HepG2 (cell line): Measurements from ENCODE around the gene DPM2. TPM values are rescaled to one million over a fixed set of nuclear protein-coding genes. Genes with fewer than 3 reads are reported as not detected.

ENCODE experiments used
- ARID2 ChIP-seq: sonication (generic); formaldehyde crosslinking; IDR thresholded peaks from 2 replicates; pipeline ENCODE4 v1.8.1; 2022; ENCODE audit warnings: mild to moderate bottlenecking, missing genetic modification reagents, borderline replicate concordance
- CBFB ChIP-seq: sonication (generic); formaldehyde crosslinking; IDR thresholded peaks from 2 replicates; pipeline ENCODE4 v1.4.0; 2020; ENCODE audit warnings: missing genetic modification reagents
- MAZ ChIP-seq, 2 experiments: sonication (generic) in 1 of 2; formaldehyde crosslinking in 1 of 2; IDR thresholded peaks; 2 replicates each; pipeline versions ENCODE4 v1.5.0 to v1.6.1; 2012 to 2020; ENCODE audit warnings: low read depth in 2 of 2, mild to moderate bottlenecking in 2 of 2, borderline replicate concordance in 1 of 2, improper control_type of control experiment in 1 of 2, low read length in 1 of 2, missing genetic modification reagents in 1 of 2, moderate library complexity in 1 of 2
- MYC ChIP-seq: sonication (generic); formaldehyde crosslinking; IDR thresholded peaks from 2 replicates; pipeline ENCODE4 v1.9.0; 2021; ENCODE audit warnings: missing genetic modification reagents, borderline replicate concordance
- SIN3A ChIP-seq: IDR thresholded peaks from 2 replicates; pipeline ENCODE4 v1.6.1; 2011; ENCODE audit warnings: low read depth, mild to moderate bottlenecking, control low read depth, low read length, borderline replicate concordance
- SUZ12 ChIP-seq: fragments of 150-350 bp; IDR thresholded peaks from 2 replicates; pipeline ENCODE4 v1.6.1; 2014; ENCODE audit warnings: low read depth, low read length
- ZFYVE20 ChIP-seq: sonication (generic); formaldehyde crosslinking; IDR thresholded peaks from 2 replicates; pipeline ENCODE4 v1.8.0; 2023; ENCODE audit warnings: low read depth, mild to moderate bottlenecking, moderate library complexity, missing genetic modification reagents, borderline replicate concordance
- ZKSCAN5 ChIP-seq: sonication (generic); formaldehyde crosslinking; IDR thresholded peaks from 2 replicates; pipeline ENCODE4 v1.5.1; 2020; ENCODE audit warnings: mild to moderate bottlenecking, missing genetic modification reagents
- polyA plus RNA-seq, 8 experiments: library from polyadenylated mRNA; depleted of rRNA in 3 of 8; stranded (reverse) in 7 of 8; unstranded in 1 of 8; fragments of >200 nt; fragmentation: Illumina TruSeq in 4 of 8; extraction: Trizol in 4 of 8; gene quantifications; 2 replicates each; pipeline versions ENCODE4 v1.2.1 to v1.2.3, GENCODE V29; 2011 to 2016; ENCODE audit warnings: low read depth in 4 of 8, missing spikeins in 1 of 8, mixed read lengths in 1 of 8; ENCODE audit not compliant: insufficient read depth in 1 of 8
- total RNA-seq, 5 experiments: library from RNA; depleted of rRNA; stranded (reverse); fragments of >200 nt; fragmentation: Illumina TruSeq; extraction: Trizol; gene quantifications; 2 replicates each; pipeline ENCODE4 v1.2.3, GENCODE V29; 2016; ENCODE audit warnings: low read depth in 1 of 5
- TF ChIP-seq, protein P1 (sequence below): sonication (generic); formaldehyde crosslinking; IDR thresholded peaks from 2 replicates; pipeline ENCODE4 v1.5.0; 2020; ENCODE audit warnings: mild to moderate bottlenecking, missing genetic modification reagents
- TF ChIP-seq, protein P2 (sequence below): sonication (generic); formaldehyde crosslinking; IDR thresholded peaks from 2 replicates; pipeline ENCODE4 v1.4.0; 2020; ENCODE audit warnings: missing genetic modification reagents
- TF ChIP-seq, protein P3 (sequence below): IDR thresholded peaks from 2 replicates; pipeline ENCODE4 v1.6.1; 2016
- TF ChIP-seq, protein P4 (sequence below): sonication (generic); formaldehyde crosslinking; IDR thresholded peaks from 2 replicates; pipeline ENCODE4 v1.4.0; 2020; ENCODE audit warnings: low read depth, mild to moderate bottlenecking, missing genetic modification reagents
- TF ChIP-seq, protein P5 (sequence below): sonication (generic); formaldehyde crosslinking; IDR thresholded peaks from 2 replicates; pipeline ENCODE4 v1.9.0; 2021; ENCODE audit warnings: mild to moderate bottlenecking, missing genetic modification reagents

DPM2 gene
- total and polyA plus RNA-seq, 2 of the 13 experiments (the other 11 are each of a cell fraction or from before 2014, with no cell fraction given), result 24.8 to 35.3 TPM

DNA sequence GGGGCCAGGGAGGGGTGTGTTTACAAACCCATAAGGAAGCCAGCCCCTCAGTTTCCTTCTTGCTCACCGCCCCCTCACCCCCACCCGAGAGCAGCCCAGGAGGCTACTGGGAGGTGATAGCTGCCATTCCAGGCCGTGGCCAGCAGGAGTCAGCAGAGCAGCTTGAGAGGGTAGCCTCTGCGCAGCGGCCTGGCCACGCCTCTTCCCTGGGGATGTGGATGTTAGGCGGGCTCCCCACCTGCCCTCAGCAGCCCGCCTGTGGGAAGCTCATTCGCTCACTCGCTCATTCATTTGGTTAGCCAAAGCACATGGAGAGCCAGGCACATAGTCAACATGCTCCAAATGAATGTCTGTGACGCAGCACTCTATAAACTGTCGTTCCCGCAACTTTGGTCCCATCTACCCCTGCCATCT lies 6.1 kb upstream of the DPM2 start (continued):
- TF ChIP-seq, protein P1, sequence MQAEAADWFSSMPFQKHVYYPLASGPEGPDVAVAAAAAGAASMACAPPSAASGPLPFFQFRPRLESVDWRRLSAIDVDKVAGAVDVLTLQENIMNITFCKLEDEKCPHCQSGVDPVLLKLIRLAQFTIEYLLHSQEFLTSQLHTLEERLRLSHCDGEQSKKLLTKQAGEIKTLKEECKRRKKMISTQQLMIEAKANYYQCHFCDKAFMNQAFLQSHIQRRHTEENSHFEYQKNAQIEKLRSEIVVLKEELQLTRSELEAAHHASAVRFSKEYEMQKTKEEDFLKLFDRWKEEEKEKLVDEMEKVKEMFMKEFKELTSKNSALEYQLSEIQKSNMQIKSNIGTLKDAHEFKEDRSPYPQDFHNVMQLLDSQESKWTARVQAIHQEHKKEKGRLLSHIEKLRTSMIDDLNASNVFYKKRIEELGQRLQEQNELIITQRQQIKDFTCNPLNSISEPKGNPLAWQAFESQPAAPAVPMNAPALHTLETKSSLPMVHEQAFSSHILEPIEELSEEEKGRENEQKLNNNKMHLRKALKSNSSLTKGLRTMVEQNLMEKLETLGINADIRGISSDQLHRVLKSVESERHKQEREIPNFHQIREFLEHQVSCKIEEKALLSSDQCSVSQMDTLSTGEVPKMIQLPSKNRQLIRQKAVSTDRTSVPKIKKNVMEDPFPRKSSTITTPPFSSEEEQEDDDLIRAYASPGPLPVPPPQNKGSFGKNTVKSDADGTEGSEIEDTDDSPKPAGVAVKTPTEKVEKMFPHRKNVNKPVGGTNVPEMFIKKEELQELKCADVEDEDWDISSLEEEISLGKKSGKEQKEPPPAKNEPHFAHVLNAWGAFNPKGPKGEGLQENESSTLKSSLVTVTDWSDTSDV (CRISPR knock-in tag), result no peak
- TF ChIP-seq MYC (CRISPR knock-in tag) (peak; percentile 53; the same call in 1 of the 2 replicates), CBFB (CRISPR knock-in tag) (peak; percentile 49; the same call in 1 of the 2 replicates), MAZ (IDR thresholded peaks at IDR 0.05; ENCODE audit: borderline replicate concordance, low read depth, low read length) (0 out of 2 replicates have a peak, but pooled peaks have one; percentile 23), MAZ (CRISPR knock-in tag; IDR thresholded peaks at IDR 0.05; ENCODE audit: low read depth) (no peak), ZKSCAN5 (peak; percentile 54; the same call in 1 of the 2 replicates), SIN3A (no peak), SUZ12 (no peak), ARID2 (CRISPR knock-in tag) (no peak), ZFYVE20 (CRISPR knock-in tag) (no peak)
- TF ChIP-seq, protein P2, sequence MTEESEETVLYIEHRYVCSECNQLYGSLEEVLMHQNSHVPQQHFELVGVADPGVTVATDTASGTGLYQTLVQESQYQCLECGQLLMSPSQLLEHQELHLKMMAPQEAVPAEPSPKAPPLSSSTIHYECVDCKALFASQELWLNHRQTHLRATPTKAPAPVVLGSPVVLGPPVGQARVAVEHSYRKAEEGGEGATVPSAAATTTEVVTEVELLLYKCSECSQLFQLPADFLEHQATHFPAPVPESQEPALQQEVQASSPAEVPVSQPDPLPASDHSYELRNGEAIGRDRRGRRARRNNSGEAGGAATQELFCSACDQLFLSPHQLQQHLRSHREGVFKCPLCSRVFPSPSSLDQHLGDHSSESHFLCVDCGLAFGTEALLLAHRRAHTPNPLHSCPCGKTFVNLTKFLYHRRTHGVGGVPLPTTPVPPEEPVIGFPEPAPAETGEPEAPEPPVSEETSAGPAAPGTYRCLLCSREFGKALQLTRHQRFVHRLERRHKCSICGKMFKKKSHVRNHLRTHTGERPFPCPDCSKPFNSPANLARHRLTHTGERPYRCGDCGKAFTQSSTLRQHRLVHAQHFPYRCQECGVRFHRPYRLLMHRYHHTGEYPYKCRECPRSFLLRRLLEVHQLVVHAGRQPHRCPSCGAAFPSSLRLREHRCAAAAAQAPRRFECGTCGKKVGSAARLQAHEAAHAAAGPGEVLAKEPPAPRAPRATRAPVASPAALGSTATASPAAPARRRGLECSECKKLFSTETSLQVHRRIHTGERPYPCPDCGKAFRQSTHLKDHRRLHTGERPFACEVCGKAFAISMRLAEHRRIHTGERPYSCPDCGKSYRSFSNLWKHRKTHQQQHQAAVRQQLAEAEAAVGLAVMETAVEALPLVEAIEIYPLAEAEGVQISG (CRISPR knock-in tag), result peak; percentile 39; the same call in 1 of the 2 replicates
- TF ChIP-seq, protein P3, sequence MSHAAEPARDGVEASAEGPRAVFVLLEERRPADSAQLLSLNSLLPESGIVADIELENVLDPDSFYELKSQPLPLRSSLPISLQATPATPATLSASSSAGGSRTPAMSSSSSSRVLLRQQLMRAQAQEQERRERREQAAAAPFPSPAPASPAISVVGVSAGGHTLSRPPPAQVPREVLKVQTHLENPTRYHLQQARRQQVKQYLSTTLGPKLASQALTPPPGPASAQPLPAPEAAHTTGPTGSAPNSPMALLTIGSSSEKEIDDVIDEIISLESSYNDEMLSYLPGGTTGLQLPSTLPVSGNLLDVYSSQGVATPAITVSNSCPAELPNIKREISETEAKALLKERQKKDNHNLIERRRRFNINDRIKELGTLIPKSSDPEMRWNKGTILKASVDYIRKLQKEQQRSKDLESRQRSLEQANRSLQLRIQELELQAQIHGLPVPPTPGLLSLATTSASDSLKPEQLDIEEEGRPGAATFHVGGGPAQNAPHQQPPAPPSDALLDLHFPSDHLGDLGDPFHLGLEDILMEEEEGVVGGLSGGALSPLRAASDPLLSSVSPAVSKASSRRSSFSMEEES (CRISPR knock-in tag), result no peak
- TF ChIP-seq, protein P4, sequence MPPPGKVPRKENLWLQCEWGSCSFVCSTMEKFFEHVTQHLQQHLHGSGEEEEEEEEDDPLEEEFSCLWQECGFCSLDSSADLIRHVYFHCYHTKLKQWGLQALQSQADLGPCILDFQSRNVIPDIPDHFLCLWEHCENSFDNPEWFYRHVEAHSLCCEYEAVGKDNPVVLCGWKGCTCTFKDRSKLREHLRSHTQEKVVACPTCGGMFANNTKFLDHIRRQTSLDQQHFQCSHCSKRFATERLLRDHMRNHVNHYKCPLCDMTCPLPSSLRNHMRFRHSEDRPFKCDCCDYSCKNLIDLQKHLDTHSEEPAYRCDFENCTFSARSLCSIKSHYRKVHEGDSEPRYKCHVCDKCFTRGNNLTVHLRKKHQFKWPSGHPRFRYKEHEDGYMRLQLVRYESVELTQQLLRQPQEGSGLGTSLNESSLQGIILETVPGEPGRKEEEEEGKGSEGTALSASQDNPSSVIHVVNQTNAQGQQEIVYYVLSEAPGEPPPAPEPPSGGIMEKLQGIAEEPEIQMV (CRISPR knock-in tag), result no peak
- TF ChIP-seq, protein P5, sequence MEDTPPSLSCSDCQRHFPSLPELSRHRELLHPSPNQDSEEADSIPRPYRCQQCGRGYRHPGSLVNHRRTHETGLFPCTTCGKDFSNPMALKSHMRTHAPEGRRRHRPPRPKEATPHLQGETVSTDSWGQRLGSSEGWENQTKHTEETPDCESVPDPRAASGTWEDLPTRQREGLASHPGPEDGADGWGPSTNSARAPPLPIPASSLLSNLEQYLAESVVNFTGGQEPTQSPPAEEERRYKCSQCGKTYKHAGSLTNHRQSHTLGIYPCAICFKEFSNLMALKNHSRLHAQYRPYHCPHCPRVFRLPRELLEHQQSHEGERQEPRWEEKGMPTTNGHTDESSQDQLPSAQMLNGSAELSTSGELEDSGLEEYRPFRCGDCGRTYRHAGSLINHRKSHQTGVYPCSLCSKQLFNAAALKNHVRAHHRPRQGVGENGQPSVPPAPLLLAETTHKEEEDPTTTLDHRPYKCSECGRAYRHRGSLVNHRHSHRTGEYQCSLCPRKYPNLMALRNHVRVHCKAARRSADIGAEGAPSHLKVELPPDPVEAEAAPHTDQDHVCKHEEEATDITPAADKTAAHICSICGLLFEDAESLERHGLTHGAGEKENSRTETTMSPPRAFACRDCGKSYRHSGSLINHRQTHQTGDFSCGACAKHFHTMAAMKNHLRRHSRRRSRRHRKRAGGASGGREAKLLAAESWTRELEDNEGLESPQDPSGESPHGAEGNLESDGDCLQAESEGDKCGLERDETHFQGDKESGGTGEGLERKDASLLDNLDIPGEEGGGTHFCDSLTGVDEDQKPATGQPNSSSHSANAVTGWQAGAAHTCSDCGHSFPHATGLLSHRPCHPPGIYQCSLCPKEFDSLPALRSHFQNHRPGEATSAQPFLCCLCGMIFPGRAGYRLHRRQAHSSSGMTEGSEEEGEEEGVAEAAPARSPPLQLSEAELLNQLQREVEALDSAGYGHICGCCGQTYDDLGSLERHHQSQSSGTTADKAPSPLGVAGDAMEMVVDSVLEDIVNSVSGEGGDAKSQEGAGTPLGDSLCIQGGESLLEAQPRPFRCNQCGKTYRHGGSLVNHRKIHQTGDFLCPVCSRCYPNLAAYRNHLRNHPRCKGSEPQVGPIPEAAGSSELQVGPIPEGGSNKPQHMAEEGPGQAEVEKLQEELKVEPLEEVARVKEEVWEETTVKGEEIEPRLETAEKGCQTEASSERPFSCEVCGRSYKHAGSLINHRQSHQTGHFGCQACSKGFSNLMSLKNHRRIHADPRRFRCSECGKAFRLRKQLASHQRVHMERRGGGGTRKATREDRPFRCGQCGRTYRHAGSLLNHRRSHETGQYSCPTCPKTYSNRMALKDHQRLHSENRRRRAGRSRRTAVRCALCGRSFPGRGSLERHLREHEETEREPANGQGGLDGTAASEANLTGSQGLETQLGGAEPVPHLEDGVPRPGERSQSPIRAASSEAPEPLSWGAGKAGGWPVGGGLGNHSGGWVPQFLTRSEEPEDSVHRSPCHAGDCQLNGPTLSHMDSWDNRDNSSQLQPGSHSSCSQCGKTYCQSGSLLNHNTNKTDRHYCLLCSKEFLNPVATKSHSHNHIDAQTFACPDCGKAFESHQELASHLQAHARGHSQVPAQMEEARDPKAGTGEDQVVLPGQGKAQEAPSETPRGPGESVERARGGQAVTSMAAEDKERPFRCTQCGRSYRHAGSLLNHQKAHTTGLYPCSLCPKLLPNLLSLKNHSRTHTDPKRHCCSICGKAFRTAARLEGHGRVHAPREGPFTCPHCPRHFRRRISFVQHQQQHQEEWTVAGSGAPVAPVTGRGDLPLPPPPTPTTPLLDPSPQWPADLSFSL (CRISPR knock-in tag), result no peak
